NCI-H2029 (cell line): ENCODE data around the gene LATS2.

Source experiments
- DNase-seq: peaks from one replicate; lab custom pipeline; 2025; lab: John Stamatoyannopoulos, UW

Gene LATS2

GRCh38 chr13:21061029-21061763, at the start of gene LATS2:
TSS of gene LATS2 (minus strand) at chr13:21061586. CDS start at chr13:21046026, 15,560 bp downstream.
- peak; percentile 26 for DNase-seq

- DNase-seq: no peak
Measured at GRCh38 chr13:21109168-21109567, 47.8 kb upstream of the LATS2 start.

DNA sequence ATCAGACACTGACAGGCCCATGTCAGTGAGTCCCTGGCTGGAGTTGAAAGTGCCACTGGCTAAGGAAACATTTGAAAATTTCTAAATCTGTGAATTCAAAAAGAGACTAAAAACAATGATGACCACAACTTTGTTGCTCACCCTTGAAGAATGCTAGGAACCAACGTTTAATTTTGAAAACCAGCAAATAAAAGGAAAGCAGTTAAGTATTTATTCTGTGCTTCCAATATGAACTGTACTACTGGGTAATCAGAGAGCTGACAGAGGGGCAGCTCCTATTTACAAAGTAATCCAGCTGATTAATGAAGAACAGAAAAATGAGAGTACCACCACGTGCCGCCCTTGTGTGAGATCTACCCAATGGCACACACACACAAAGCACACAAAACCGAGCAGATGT, 44.7 kb upstream of the LATS2 start:
- DNase-seq: no peak

- DNase-seq: no peak
Measured at GRCh38 chr13:21104199-21105019, 43.0 kb upstream of the LATS2 start.

- DNase-seq: no peak
Measured at GRCh38 chr13:21101865-21102576, 40.6 kb upstream of the LATS2 start.

GRCh38 chr13:21100994-21101757, 39.8 kb upstream of the LATS2 start:
- no peak for DNase-seq

DNA sequence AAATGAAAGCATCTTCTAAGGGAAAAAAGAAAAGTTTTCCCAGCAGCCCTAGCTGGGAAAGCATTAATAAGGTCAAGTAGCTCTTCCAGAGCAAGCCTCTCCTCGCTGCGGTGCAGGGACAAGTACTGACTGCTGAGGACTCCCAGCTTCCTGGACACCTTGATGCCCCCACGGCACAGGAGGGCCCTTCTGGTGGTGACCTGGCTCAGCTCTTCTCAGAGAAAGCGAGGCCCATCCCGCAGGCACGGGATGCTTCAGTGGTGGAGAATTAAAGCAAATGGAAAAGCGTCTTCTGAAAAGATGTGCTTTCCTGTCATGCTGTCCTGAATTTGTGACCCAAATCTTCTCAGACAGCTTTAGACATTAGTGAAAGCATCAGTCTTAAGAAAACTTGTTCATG, 38.8 kb upstream of the LATS2 start:
- no peak for DNase-seq

DNA sequence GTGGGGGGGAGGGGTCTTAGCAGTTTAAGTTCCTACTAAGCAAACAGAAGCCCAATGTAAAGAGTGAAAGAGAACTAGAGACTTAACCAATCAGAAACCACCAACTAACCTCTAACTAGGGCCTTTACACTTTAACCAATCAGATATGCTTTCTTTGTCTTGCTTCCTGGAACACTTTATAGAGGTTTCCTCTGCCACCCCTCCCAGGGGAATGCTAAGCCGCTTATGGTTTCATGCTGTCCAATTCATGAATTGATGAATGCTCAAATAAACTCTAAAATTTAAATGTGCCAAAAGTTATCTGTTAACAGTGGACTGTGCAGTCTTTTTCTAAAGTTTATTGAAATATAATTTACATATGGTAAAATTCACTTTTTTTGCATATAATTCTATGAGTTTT, 33.9 kb upstream of the LATS2 start:
- no peak for DNase-seq

- no peak for DNase-seq
Measured at GRCh38 chr13:21089830-21090229, 28.4 kb upstream of the LATS2 start.

DNA sequence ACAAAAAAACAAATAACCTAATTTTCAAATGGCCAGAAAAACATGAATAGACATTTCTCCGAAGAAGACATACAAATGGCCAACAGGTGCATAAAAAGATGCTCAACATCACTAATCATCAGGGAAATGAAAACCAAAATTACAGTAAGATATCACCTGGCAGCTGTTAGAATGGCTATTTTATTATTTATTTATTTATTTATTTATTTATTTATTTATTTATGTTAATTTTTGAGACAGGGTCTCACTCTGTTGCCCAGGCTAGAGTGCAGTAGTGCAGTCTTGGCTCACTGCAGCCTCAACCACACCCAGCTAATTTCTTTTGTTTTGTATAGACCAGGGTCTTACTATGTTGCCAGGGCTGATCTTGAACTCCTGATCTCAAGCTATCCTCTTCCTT, 27.1 kb upstream of the LATS2 start:
- no peak for DNase-seq

DNA sequence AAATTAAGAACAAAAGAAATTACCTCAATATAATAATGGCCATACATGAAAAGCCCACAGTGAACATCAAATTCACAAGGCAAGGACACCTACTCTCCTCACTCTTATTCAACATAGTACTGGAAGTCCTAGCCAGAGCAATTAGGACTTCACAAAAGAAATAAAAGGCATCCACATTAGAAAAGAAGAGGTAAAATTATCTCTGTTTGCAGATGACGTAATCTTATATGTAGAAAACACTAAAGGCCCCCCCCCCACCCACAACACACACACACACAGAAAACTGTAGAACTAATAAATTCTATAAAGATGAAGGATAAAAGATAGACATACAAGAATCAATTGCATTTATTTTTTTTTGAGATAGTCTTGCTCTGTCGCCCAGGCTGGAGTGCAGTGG, 25.5 kb upstream of the LATS2 start:
- no peak for DNase-seq

DNA sequence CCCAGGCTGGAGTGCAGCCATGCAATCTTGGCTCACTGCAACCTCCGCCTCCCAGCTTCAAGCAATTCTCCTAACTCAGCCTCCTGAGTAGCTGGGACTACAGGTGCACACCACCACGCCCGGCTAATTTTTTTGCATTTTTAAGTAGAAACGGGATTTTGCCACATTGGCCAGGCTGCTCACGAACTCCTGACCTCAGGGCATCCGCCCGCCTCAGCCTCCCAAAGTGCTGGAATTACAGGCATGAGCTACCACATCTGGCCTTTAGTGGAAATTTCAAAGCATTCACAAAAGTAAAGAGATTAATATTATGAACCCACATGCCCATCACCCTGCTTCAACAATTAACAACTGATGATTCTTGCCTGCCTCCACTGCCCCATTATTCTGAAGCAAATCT, 20.5 kb upstream of the LATS2 start:
- no peak for DNase-seq

GRCh38 chr13:21080593-21080891, 19.2 kb upstream of the LATS2 start:
- DNase-seq: no peak

DNA sequence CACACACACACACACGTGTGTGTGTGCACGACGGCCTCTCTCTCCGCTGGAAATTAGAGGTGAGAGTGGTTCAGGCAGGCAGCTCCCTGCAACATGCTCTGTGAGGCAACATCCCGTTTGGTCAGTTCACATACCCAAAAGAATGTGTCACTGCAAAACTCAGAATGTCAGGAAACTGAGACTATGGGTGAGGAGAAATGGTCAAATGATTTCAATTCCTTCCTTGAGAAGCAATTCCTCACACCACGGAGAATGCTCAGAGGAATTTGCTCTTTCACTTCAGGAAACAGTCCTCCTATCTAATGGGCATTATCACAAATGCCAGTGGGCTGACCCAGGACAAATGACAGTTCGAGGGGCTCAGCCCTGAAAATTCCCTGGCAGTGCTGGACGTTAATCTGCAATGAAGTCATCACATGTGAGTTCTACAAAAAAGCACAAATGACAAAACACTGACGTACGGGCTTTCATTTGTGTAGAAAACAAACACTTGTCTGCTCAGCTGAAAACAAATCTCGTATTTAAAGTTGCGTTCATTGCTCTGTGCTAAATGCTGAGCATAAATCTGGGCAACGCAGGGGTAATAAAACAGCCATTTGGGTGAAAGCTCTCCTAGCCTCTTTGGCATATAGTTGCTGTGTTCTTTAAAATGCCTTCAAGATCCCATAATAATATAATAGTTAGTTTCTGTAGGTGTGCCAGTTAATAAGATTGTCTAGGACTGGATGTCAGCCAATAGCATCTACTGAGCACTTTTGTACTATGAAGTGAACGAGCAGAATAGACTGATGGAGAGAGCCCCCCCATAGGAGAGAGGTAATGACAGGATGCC, 18.6 kb upstream of the LATS2 start:
- no peak for DNase-seq

DNA sequence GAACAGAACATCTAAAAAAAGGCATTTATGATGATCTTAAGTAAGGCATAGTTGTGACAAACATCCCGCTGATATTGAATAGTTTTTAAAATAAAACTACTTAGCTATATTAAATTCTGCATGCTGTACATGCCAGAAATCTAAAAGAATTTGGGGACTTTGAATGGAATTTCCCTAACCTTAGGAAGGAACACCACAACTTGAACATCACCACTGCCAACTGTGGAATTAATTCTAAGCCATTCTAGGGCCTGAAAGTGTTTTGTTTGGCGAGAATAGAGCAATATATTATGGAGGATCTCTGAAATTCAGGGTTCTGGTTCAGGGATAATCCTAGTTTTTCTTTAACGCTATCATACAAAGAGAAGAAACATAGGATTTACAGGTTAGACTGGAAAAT, 17.8 kb upstream of the LATS2 start:
- DNase-seq: no peak

- no peak for DNase-seq
Measured at GRCh38 chr13:21078501-21078900, 17.1 kb upstream of the LATS2 start.

- no peak for DNase-seq
Measured at GRCh38 chr13:21077788-21078353, 16.5 kb upstream of the LATS2 start.

- no peak for DNase-seq
Measured at GRCh38 chr13:21077076-21077787, 15.8 kb upstream of the LATS2 start.

- no peak for DNase-seq
Measured at GRCh38 chr13:21076253-21076652, 14.9 kb upstream of the LATS2 start.
